ENCODE measurements around the gene IL5RA.
A peak's percentile ranks its signal among the peaks of the same experiment; 100 is the strongest.

Gene IL5RA

GRCh38 chr3:3059645-3060044, 50.5 kb downstream of the IL5RA start:
- DNase-seq = no peak

DNA sequence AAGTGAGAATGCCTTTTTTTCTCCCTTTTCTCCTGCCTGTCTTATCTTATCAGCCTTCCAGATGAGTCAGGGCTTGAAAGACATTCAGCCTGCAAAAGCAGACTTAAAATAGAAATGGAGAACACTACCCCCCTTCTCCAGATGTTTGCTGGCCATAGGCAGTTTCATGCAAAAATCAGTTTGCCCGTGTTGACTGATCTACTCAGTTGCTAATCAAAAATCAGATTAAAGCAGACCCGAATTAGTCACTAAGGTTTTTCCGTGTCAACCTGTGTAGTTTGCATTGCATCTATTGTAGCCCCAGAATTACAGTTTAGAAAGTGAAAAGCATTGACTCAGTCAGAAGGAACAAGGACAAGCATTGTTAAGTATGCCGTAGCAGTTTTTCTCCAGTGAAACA, 56.2 kb downstream of the IL5RA start:
- DNase-seq = peak; percentile 21

GRCh38 chr3:3038201-3038991, 71.8 kb downstream of the IL5RA start:
- no peak for DNase-seq

DNA sequence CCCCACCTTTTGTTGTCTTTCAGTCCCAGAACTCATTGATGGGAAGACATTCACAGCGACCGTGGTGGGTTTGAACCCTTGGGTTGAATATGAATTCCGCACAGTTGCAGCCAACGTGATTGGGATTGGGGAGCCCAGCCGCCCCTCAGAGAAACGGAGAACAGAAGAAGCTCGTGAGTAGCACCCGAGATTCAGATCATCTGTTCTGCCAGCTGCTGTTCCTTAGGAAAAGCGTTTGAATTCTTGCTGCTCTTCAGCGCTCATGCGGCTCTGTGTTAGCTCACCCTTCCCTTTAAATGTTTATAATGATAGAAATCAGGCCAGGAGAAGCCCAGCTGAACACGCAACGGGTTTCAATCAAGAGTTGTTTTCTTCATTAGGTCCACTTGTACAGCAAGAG, 73.0 kb downstream of the IL5RA start:
- DNase-seq = no peak

GRCh38 chr3:3031326-3031725, 78.8 kb downstream of the IL5RA start:
- DNase-seq = no peak

GRCh38 chr3:3027976-3028567, 82.1 kb downstream of the IL5RA start:
- DNase-seq = peak; percentile 60

GRCh38 chr3:3023111-3023745, 86.9 kb downstream of the IL5RA start:
- DNase-seq = peak; percentile 29

GRCh38 chr3:3020209-3020608, 90.0 kb downstream of the IL5RA start:
- DNase-seq = no peak

All from OCI-M1 (cell line).